Activated CD8-positive, alpha-beta memory T cell treated with anti-CD3 and anti-CD28 coated beads for 24 hours (primary cell): ENCODE data around the gene IL6ST.
A peak's percentile ranks its signal among the peaks of the same experiment; 100 is the strongest.

Experiments
- DNase-seq: peaks from one replicate; pipeline ENCODE4 v3.0.0-alpha.2; 2020

Gene IL6ST

DNA sequence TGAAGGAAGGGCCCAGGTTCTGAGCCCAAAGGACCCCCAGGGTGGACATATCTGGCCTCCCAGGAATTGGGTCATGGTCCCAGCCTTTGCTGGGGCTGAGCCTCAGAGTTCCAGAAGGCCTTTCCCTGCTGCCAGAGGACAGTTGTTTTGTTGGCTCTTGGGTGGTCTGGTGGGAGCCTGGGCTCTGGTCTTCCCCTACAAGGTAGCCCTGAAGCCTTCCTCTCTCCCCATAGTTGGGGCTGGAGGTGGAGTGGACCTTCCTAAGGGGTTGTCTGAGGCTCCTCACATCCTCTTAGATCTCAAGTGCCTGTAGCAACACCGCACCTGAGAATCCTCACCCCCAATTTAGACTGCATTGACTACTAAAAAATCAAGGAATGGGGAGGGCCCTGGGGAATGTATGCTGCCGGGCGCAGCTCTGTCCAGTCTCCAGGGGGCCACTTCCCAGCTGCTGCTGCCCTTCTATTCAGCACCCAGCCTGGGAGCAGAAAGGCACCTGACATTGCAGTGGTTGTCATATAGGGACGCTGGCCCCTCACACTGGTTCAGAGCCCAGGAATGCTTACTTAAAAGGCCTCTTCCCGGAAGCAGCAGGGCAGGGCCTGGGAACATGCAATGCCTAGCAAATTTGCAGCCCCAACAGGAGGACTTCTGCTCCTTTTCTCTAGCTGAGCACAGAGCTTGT is 77.2 kb downstream of the IL6ST start:
- DNase-seq, result no peak

DNA sequence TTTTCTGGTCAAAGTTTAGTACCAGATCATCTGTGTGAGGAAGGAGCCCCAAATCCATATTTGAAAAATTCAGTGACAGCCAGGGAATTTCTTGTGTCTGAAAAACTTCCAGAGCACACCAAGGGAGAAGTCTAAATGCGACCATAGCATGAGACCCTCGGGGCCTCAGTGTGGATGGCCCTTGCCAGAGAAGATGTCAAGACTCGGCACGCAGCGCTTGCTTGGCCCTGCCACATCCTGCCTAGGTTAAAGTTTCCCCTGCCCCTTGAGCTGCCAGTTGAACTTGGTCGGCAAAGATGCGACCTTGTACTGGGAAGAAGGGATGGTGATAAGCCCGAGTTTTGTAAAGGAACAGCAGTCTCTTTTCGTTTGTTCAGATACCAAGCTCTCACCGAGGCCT is 77.8 kb downstream of the IL6ST start:
- DNase-seq, result no peak

DNA sequence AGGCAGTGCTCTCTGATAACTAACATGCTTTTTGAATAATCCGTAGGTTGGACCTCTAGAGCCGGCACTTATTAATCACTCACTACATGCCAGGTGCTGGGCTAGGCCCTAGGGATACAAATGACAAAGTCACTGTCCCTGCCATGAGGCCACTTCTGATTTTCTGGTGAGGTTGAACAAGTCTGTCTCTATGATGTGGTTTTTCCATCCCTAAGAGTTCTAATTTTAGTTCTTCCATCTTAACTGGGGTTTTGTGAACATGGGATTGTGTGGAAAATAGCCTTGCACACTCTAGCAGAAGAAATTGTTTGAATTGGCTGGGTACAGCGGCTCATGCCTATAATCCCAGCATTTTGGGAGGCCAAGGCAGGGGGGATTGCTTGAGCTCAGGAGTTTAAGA is 79.0 kb downstream of the IL6ST start:
- DNase-seq, result no peak

DNA sequence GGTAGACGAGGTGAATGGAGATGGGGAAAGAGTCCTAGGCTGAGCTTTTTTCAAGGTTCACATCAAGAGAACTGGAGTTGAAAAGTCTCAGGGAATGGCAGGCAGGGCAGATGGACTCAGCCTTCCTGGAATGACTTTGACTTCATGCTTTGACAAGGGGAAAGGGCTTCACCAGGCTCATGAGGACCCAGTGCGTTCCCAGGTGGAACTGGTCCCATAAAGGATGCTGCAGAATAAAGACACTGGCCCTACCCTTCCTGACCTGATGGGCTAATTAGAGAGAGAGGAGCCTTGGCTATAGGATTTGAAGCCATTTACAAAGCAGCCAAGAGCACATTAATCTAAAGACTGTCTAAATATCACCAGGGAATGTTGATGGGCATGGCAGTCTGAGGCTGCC is 79.8 kb downstream of the IL6ST start:
- no peak for DNase-seq

DNA sequence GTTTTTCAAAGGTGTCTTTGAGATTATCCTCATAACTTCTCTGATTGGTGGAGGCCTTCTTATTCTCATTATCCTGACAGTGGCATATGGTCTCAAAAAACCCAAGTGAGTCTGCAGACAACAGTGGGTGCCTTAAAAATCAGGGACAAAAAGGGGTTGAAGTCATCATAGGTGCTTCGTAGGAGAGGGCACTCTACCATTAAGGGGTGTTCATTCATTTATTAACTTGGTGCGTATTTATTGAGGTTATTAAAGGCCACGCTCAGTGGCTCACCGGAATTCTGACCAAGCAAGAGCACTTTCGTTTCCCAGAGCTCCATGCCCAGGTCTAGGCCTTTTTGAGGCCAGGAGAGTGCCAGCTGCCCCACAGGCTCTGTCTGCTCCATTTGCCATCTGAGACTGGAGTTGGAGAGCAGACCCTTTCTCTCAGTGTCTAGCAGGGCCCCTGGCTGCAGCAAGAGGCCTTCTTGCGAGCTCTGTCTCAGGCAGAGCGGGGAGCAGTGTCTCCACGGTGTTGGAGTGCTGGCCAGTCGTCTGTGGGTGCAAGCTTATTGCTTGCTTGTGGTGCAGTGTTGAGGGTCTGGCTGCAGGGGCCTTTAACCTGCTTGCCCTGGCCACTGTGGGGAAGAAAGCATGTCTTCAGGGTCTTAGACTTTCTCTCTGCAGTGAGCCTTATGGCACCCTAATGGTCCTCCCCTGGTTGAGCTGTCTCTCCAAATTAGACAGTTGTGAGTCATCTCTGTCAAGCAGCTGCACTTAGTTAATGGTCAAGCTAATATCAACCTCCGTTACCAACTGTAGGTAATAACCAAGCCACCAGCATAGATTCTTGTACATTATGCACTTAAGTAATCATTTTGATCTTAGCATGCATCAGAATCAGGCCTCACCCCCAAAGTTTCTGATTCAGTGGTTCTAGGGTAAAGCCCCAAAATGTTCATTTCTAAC is 81.0 kb downstream of the IL6ST start:
- DNase-seq, result no peak

DNA sequence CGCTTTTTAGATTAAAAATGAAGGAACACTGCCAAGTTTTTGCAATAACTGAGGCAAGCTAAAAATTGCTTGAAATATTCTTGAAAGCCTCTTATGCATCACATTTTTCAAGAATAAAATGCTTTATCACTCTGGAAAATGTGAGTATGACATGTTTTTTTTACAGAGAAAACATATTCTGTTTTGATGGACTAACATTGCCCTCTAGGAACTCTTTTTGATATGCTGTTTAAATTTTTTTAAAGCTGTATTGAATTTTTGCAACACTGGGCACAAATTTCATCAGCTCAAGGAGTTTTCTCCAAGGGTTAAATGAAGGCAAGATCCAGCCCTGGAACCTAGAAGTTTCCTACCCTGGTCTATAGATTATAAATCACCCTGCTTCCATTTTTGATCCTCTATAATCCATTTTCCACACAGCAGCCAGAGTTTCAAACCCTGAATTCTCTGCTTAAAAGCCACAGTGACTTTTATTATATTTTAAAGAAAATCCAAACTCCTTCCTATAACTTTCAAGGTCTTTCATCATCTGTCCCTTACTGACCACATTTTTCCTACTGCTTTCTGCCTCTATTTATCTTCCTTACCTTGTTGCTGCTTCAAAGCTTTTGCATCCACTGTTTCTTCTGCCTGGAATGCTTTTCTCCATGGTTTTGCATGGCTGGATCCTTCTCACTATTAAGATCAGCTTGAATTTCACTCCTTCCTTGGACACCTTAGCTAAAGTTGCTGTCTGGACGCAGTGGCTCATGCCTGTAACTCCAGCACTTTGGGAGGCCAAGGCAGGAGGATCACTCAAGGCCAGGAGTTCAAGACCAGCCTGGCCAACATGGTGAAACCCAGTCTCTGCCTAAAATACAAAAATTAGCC is 82.7 kb downstream of the IL6ST start:
- no peak for DNase-seq

DNA sequence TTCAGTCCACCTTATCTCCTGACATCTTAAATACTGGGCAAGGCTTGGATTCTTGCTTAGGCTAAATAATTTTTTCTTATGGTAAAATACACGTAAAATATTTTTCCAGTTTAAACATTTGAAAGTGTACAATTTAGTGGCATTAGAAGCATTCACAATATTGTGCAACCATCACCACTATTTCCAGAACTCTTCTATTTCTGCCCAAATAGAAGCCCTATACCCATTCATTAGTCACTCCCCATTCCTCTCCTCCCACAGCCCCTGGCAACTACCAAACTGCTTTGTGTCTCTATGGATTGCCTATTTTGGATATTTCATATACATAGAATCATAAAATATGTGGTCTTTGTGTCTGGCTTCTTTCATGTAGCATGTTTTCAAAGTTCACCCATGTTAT is 86.0 kb downstream of the IL6ST start:
- no peak for DNase-seq

DNA sequence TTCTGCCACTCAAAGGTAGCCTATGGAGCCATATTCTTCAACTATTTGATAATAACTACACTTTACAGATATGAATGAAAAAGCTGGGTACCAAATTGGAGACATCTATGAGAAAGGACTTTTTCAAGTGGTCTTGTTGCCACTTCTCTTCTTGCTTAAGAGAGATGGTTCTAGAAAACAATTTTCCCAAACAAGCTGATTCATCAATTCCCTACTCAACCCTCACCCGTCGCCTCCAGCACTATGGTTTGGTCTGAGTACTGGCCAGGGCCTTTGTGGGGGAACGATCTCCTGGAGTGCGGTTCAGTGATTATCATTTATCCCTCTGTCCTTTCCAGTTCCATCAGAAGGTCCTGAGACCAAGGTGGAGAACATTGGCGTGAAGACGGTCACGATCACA is 86.8 kb downstream of the IL6ST start:
- DNase-seq, result no peak

DNA sequence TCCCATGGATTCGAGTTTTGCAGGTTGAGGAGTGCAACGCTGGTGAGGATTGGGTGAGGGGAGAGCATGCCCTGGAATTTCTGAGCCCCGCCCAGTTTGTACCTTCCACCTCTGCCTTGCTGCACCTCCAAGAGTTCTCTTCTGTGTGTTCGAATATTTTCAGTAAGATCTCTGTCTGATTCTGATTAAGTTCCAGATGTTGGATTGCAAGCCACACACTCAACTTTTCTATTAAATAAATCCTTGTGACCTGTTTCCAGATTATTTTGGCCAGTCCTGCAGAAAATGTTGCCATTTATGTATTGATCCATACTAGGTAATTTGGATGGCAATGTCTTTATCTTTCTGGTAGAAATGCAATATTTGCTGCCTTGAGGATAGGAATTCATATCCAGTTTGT is 89.5 kb downstream of the IL6ST start:
- no peak for DNase-seq

DNA sequence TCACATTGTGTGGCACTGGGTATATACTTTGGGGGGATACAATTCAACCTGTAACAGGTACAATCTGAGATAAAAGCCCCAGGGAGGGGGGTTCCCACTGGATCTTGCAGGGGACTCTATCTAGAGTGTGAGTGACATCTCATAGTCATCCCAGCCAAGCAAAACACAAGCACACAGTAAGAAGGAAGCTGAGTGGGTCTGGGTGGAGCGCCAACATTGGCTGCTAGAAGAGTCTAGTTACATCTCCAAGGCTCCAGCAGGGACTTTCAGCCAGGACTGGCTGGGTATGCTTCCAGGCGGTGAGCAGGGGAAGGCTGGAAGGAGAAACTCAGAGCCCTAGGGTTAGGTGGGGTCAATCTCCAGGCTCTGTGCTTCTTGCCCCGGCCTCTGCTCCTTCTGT is 90.6 kb downstream of the IL6ST start:
- DNase-seq, result no peak

DNA sequence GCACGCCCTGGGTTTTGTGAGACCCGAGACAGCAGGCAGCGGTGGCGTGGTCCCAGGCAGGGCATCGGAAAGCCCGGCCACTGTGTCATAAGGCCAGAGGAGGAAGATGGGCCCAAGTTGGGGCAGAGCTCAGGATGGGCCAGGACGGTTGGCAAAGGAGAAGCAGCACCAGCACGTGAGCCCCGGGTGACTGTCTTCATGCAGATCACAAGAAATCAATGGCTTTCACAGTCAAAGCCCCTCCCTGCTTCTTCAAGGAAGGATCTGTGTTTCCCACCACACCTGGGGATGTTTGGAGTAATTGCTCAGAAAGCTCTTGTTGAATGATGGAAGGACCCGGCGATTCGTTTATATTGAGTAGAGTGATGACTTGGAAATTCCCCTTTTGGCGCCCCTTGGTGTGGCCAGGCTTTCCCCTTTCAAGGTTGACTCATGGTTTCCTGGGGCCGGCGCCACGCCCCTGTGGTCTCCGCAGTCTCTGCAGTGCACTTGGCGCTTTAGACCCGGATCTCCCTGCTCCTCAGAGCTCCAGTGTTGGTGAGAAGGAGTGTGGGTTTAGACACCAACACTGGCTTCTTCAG is 91.6 kb downstream of the IL6ST start:
- peak; percentile 82 for DNase-seq

DNA sequence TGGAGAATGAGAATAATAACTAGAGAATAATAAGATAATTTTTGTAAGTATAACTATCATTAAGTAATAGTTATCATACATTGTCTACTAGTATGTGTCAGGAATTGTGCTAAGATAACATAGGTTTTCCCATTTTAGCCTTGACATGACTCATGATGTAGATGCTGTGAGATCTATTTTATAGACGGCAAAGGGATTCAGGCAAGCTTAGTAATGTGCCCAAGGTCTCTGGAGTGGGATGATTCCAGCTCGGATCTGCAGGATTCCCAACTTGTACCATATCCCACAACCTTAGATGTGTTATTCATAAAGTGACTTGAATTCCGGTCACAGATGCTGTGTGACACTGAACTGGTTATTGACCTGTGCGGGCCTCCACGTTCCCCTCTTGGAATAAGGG is 92.1 kb downstream of the IL6ST start:
- DNase-seq, result no peak

DNA sequence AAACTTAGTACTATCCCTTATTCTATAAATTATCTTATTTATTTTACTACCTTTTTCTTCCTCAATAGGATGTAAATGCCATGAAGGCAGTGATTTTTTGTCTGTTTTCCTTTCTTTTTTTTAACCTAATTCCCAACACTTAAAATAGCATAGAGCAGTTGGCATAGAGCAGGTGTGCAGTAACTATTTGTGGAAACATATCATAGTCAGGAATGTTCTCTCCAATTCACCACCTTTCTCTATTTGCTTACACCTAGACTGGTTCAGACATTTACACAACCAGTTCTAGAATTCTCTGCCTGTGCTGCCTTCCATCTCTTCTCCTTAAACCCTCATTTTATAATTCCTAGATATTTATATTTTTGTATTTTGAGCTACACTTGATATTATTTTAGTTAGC is 94.0 kb downstream of the IL6ST start:
- DNase-seq, result no peak

DNA sequence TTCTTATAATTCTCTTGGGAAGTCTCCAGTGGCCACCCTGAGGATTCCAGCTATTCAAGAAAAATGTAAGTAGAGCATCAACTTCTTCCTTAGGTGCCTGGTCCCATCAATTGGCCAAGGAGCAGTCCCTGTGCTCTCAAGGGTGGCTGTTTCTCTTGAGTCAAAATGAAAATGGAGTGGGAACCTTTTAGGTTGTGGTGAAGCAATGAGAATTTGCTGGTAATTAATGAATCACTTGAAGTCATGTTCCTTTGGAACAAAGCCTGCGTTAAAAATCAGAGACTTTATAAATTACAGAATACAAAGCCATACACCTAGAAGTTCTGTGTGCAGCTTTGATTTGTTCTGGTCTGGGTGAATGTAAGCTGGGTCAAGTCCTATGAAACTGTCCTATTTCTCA is 94.7 kb downstream of the IL6ST start:
- no peak for DNase-seq

DNA sequence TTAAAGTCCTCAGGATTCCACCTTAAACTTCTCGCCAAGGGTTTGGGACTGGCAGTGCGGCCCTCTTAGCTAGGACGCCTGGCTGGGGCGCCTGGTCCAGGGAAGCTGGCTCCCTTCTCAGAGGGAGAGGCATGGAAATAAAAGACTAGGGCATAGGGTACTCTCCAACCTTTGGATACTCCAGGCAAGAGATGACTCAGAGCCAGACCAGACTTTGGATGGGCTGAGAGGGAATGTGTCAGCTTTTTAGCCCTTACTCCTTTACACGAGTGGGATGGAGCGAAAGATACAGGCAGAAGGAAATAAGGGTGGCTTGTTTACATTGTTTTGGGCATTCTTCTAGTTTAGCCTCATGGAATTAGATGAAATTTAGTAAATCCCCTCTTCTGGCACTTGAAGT is 95.4 kb downstream of the IL6ST start:
- no peak for DNase-seq

DNA sequence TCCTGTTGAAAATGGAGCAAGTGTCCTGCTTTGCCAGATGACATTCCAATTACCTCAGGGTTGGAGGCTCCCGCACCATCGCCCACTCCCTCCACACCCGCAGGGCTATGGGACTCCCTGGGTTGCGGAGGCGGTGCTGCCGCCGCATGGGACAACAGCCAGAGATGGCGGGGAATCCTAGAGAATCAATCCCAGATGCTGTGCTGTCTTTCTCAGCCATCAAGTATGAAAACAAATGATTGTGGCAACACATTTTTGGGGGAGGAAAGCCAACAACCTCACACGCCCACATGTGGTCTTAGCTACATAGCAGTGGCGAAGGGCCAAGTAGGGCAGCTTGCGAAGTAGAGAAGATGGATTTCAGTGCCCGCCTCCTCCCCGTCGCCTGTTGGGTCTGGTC is 96.9 kb downstream of the IL6ST start:
- DNase-seq, result no peak

DNA sequence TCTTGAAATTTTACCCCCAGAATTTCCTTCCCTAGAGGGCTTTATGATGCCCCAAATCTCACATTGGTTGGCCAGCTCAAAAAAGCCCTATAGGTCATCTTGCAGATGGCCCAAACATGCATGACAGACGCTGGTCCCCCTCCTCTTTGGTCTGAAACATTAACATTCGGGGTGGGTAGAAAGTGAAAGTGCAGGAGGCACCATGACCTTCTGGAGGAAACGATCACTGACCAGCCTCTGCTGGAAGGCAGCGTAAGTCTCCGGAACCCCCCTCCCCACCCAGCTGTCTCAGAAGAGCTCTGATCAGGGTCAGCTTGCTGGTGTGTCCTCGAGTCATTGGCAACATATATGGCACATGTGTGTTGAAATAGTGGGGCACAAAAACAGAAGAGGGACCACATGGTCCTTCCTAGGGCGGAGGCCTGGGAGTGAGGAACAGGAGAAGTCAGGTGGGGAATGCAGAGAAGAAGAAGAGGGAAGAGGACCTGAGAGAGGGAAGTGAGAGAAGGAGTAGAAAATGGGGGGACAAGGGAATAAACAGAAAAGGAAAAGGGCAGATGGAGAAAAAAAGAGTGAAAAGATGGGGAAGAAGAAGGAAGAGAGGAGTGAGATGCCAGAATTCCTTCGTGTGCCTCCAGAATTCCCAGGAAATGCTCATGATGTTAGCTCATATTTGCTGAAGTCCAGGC is 97.4 kb downstream of the IL6ST start:
- DNase-seq, result no peak

DNA sequence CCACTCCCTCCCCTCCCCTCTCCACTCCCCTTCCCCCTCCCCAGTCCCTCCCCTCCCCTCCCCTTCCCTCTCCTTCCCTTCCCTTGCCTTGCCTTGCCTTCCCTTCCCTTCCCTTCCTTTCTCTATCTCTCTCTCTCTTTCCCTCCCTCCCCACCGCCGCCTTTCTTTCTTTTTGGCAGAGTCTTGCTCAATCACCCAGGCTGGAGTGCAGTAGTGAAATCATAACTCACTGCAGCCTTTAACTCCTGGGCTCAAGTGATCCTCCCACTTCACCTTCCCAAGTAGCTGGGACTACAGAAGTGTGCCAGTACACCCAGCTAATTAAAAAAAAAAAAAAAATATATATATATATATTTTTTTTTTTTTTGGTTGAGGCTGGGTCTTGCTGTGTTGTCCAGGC is 98.1 kb downstream of the IL6ST start:
- DNase-seq, result no peak

DNA sequence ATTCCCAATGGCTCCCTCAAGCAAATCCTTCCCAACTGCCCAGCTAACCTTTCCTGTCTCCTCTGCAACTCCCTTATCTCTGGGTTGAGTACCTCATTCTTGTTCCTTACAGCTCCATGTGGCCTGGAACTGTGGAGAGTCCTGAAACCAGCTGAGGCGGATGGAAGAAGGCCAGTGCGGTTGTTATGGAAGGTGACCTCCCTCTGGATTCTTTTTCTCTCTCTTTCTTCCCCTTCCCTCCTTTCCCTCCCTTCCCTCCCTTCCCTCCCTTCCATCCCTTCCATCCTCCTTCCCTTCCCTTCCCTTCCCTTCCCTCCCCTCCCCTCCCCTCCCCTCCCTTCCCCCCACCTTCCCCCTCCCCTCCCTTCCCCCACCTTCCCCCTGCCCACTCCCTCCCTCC is 98.5 kb downstream of the IL6ST start:
- no peak for DNase-seq

DNA sequence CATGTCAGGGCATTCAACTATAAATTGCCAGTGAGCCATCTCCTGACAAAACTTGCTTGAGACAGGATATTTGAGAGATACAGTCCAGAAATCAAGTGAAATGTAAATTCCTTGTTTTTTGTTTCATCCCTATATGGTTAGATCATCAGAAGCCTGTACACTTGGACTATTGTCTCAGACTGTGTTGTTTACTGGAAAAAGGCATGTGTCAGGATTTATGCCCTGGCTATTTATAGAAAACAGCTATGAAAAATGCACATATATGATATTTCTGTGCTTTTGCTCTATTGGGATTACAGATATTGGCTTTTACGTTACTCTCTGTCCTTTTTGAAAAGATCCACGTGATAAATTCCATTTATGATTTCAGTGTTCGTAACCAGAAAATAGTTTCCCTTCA is 99.4 kb downstream of the IL6ST start:
- no peak for DNase-seq

DNA sequence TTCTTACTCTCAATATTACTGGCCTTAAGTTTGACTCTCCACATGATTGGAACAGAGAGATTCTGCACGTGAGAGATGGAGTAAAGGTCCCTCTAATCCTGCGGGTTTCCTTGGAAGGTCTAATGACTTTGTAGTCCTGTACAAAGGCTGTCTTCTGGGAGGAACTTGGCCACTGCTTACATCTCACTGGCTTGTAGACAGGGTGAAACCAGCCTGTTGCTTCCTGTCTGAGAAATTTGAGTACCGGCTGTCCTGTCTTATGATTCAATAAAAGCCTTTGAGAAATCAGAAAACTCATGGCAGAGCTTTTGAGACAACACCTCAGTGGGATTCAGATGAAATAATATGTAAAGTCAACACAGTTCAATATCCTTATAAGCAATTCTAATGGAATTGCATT is 100.6 kb downstream of the IL6ST start:
- DNase-seq, result no peak

DNA sequence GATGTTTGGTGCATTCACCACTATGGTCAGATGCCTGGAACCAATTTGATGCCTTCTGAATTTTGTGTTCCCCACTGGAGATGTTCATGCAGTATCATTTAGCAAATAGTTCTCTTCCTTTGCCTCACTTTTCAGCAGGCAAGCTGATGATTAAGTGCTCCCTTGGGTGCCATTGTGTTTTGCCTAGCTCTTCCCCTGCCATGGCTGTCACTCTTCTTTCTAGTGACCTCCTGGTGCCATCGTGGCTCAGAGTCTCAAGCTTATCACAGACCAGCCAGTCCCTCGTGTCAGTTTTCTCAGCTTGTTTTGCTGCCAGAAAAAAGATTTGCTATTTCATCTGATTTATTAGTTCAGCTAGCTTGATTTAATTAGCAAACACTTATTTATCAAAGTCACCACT is 102.3 kb downstream of the IL6ST start:
- DNase-seq, result no peak

DNA sequence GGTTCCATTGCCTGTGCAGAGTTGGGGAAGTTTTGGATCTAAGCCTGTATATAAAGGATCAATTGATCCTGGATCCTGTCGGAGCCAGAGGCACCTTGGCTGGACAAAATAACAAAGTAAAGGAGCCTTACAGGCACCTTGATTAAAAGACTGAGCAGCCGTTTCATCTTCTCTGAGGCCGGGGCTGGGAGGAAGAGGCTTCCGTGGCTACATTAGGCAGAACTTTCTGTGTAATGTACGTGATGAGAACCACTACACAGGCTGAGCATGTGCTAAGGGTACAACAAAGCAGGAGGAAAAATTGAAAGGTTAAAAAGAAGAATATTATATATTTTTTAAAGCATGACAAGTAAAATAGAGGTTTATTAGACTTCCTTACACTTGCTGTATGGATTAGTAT is 106.6 kb downstream of the IL6ST start:
- no peak for DNase-seq
